Measurements from ENCODE around the gene AFF3. TPM values are rescaled to one million over a fixed set of nuclear protein-coding genes. Genes with fewer than 3 reads are reported as not detected.

The AFF3 gene
- total RNA-seq, 1 experiment from 2014 or later = not detected

GRCh38 chr2:100059638-100060037 is 82.8 kb downstream of the AFF3 start:
- DNase-seq = no peak
- Histone ChIP-seq H3K4me3 (no peak overlapping the region), H3K4me1 (no peaks in the 10 kb centered on the region), H3K27ac (no peak overlapping the region), H3K27me3 (no peaks in the 10 kb centered on the region), H3K36me3 (no peaks in the 10 kb centered on the region), H3K9me3 (replicated peaks) (no peaks in the 10 kb centered on the region)

- DNase-seq = no peak
- no peaks in the 10 kb centered on the region for H3K36me3 ChIP-seq
Observed at GRCh38 chr2:100057901-100058261, 84.5 kb downstream of the AFF3 start.

DNA sequence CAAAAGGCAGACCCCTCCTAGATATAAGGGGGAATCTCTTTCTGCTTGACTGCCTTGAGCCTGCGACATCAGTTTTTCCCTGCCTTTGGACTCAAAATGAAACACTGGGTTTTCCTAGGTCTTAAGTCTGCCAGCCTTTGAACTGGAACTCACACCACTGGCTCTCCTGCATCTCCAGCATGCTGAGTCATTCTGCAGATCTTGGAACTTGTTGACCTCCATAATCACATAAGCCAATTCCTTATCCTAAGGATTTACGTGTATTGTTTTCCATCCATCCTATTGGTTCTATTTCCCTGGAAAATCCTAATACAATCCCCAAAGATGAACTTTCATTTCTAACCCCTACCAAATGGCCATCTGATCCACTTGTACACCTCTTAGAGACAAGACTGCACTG is 88.0 kb downstream of the AFF3 start:
- Histone ChIP-seq H3K4me1 (no peaks in the 10 kb centered on the region), H3K9me3 (replicated peaks) (no peaks in the 10 kb centered on the region), H3K27me3 (no peaks in the 10 kb centered on the region), H3K4me3 (no peak overlapping the region), H3K27ac (no peak overlapping the region), H3K36me3 (no peaks in the 10 kb centered on the region)
- DNase-seq = no peak

More at GRCh38 chr2:100057901-100058261, 84.5 kb downstream of the AFF3 start:
- H3K4me1 ChIP-seq = no peaks in the 10 kb centered on the region
- no peak overlapping the region for H3K27ac ChIP-seq
- no peak overlapping the region for H3K4me3 ChIP-seq
- no peaks in the 10 kb centered on the region for H3K27me3 ChIP-seq
- no peaks in the 10 kb centered on the region for H3K9me3 ChIP-seq (replicated peaks)

GRCh38 chr2:100053087-100053885 is 89.1 kb downstream of the AFF3 start:
- no peak for DNase-seq
- no peaks in the 10 kb centered on the region for H3K4me1 ChIP-seq
- no peaks in the 10 kb centered on the region for H3K36me3 ChIP-seq
- no peaks in the 10 kb centered on the region for H3K27me3 ChIP-seq
- H3K27ac ChIP-seq = no peak overlapping the region
- no peaks in the 10 kb centered on the region for H3K9me3 ChIP-seq (replicated peaks)
- no peak overlapping the region for H3K4me3 ChIP-seq

DNA sequence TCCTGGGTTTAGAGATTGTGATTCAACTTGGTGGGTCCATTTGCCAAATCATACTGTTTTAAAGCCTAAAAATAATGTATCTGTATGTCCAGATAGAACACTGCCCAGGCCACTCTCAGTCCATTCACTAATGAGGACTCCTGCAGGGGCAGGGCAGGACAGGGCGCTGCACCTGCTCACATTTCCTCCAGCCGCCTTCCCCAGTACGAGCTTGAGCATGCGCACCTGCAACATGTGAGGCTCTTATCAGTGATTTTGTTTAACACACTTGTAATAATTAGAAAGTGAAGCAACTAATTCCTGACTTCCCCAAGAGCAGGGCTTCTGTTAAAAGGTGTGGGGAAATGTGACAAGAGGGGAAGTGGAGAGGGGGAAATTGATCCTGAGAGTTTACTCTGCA is 89.7 kb downstream of the AFF3 start:
- no peaks in the 10 kb centered on the region for H3K36me3 ChIP-seq
- no peaks in the 10 kb centered on the region for H3K9me3 ChIP-seq (replicated peaks)
- H3K4me1 ChIP-seq = no peaks in the 10 kb centered on the region
- H3K4me3 ChIP-seq = no peak overlapping the region
- DNase-seq = no peak
- H3K27ac ChIP-seq = no peak overlapping the region
- no peaks in the 10 kb centered on the region for H3K27me3 ChIP-seq

- Histone ChIP-seq H3K27ac (no peak overlapping the region), H3K27me3 (no peaks in the 10 kb centered on the region), H3K4me3 (no peak overlapping the region), H3K9me3 (replicated peaks) (no peaks in the 10 kb centered on the region), H3K4me1 (no peaks in the 10 kb centered on the region), H3K36me3 (no peaks in the 10 kb centered on the region)
- no peak for DNase-seq
Observed at GRCh38 chr2:100051253-100051652, 91.1 kb downstream of the AFF3 start.

- H3K27me3 ChIP-seq = no peaks in the 10 kb centered on the region
- no peaks in the 10 kb centered on the region for H3K4me1 ChIP-seq
- no peak overlapping the region for H3K27ac ChIP-seq
- H3K9me3 ChIP-seq (replicated peaks) = no peaks in the 10 kb centered on the region
- DNase-seq = no peak
- no peak overlapping the region for H3K4me3 ChIP-seq
- H3K36me3 ChIP-seq = no peaks in the 10 kb centered on the region
Observed at GRCh38 chr2:100050685-100051084, 91.7 kb downstream of the AFF3 start.

DNA sequence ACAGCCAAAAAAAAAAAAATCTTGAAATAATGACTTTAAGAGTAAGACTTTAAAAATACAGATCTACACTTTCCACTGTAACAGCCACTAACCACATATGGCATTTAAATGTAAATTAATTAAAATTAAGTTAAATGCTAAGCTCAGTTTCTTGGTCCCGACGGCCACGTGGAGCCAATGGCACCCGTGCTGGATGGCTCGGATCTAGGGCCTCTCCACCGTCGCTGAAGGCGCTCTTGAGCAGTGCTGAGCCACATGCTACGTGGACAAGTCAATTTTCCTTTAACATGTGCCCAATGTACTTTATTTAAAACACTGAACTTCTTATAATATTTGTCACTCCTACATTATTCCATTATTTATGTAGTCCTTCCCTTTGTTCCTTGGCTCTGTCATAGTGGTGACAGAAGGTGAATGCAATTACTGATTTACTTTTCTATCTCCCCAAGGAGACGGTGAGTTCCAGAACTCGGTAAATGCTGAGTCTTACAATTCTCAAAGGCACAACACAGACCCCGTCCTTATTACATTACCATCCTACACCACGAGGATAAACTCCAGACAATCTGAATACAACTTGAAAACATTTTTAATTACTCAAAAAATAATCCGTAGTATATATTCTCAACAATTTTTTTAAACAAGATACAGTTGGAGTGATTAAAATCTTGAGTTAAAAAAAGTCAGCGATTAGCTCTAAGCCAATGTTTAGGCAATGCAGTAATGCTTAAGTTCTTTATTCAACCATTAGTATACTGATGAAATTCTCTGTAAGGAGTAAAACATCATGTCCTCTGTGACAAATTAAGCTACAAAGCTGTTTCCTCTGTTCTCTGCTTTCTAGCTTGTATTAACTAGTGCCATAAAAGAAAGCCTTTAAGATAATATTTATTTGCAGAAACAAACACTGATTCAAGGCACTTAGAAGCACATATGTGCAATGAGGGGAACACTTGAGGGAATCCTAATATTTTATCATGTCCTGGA is 95.1 kb downstream of the AFF3 start:
- no peaks in the 10 kb centered on the region for H3K27me3 ChIP-seq
- no peaks in the 10 kb centered on the region for H3K36me3 ChIP-seq
- no peak overlapping the region for H3K4me3 ChIP-seq
- H3K27ac ChIP-seq = no peak overlapping the region
- DNase-seq = no peak
- no peaks in the 10 kb centered on the region for H3K9me3 ChIP-seq (replicated peaks)
- H3K4me1 ChIP-seq = no peaks in the 10 kb centered on the region

- Histone ChIP-seq H3K27me3 (no peaks in the 10 kb centered on the region), H3K36me3 (no peaks in the 10 kb centered on the region), H3K4me1 (no peaks in the 10 kb centered on the region), H3K9me3 (replicated peaks) (no peaks in the 10 kb centered on the region), H3K27ac (no peak overlapping the region), H3K4me3 (no peak overlapping the region)
- DNase-seq = no peak
Observed at GRCh38 chr2:100045000-100045399, 97.4 kb downstream of the AFF3 start.

DNA sequence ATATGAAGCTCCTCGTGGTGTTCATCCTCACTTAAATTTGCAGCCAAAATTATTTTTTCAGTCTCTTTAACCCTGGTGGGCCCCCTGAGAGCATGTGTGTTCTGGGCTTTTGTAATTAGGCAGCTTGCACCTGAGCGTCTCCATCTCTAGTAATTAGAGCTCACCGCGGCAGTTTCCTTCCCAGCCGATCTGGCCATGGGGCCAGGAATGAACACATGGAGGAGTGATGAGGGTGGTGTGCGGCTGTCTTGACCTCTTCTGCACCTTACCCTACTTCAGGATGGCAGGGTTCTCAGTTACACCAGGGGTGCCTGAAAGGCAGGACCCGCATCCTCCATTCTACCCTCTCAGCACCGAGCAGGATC is 98.5 kb downstream of the AFF3 start:
- H3K4me1 ChIP-seq = no peaks in the 10 kb centered on the region
- no peak for DNase-seq
- no peaks in the 10 kb centered on the region for H3K9me3 ChIP-seq (replicated peaks)
- no peak overlapping the region for H3K4me3 ChIP-seq
- H3K27ac ChIP-seq = no peak overlapping the region
- H3K36me3 ChIP-seq = no peaks in the 10 kb centered on the region
- no peaks in the 10 kb centered on the region for H3K27me3 ChIP-seq

GRCh38 chr2:100043081-100043890 is 99.1 kb downstream of the AFF3 start:
- H3K9me3 ChIP-seq (replicated peaks) = no peaks in the 10 kb centered on the region
- H3K4me3 ChIP-seq = no peak overlapping the region
- no peaks in the 10 kb centered on the region for H3K36me3 ChIP-seq
- H3K27ac ChIP-seq = no peak overlapping the region
- no peaks in the 10 kb centered on the region for H3K4me1 ChIP-seq
- H3K27me3 ChIP-seq = no peaks in the 10 kb centered on the region
- DNase-seq = no peak

- no peaks in the 10 kb centered on the region for H3K4me1 ChIP-seq
- no peaks in the 10 kb centered on the region for H3K36me3 ChIP-seq
- no peak overlapping the region for H3K27ac ChIP-seq
- H3K9me3 ChIP-seq (replicated peaks) = no peaks in the 10 kb centered on the region
- H3K27me3 ChIP-seq = no peaks in the 10 kb centered on the region
- H3K4me3 ChIP-seq = no peak overlapping the region
- DNase-seq = no peak
Observed at GRCh38 chr2:100042562-100042961, 99.8 kb downstream of the AFF3 start.

GRCh38 chr2:100041946-100042345 is 100.4 kb downstream of the AFF3 start:
- no peak overlapping the region for H3K27ac ChIP-seq
- H3K9me3 ChIP-seq (replicated peaks) = no peaks in the 10 kb centered on the region
- no peak for DNase-seq
- no peaks in the 10 kb centered on the region for H3K27me3 ChIP-seq
- H3K4me3 ChIP-seq = no peak overlapping the region
- H3K4me1 ChIP-seq = no peaks in the 10 kb centered on the region
- H3K36me3 ChIP-seq = no peaks in the 10 kb centered on the region

- Histone ChIP-seq H3K27me3 (no peaks in the 10 kb centered on the region), H3K36me3 (no peaks in the 10 kb centered on the region), H3K4me1 (no peaks in the 10 kb centered on the region), H3K4me3 (no peak overlapping the region), H3K9me3 (replicated peaks) (no peaks in the 10 kb centered on the region), H3K27ac (no peak overlapping the region)
- DNase-seq = no peak
Observed at GRCh38 chr2:100041385-100041784, 101.0 kb downstream of the AFF3 start.

DNA sequence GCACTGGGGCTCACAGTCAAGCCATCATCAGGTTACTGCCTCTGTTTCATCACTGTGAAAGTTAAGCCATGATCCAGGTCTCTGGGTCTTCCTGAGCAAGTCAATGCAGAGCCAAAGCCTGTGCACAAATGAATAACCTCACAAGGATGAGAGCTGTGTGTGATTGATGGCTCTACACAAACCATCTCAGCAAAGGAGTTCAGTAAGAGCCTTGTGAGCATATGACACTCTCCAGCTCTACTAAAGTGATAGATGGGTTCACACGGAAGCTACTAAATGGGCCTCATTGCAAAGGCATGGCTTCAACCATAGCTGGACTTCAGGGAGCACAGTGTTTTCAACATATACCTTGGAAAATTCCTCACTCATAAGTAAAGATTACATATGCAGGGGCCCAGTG is 101.5 kb downstream of the AFF3 start:
- H3K9me3 ChIP-seq (replicated peaks) = no peaks in the 10 kb centered on the region
- no peak overlapping the region for H3K4me3 ChIP-seq
- H3K36me3 ChIP-seq = no peaks in the 10 kb centered on the region
- no peak for DNase-seq
- no peaks in the 10 kb centered on the region for H3K27me3 ChIP-seq
- H3K27ac ChIP-seq = no peak overlapping the region
- H3K4me1 ChIP-seq = no peaks in the 10 kb centered on the region
